GM23338 (cell line): Measurements from ENCODE around the gene ULK4. TPM values are rescaled to one million over a fixed set of nuclear protein-coding genes. Genes with fewer than 3 reads are reported as not detected.

Experiments used
- ATAC-seq: fragments of 200-7000 bp; cut with Tn5 transposase; 3 replicates; pipeline ENCODE4 v1.9.1; 2020
- DNase-seq: peaks from one replicate; pipeline ENCODE4 v3.0.0-alpha.2; 2015; ENCODE audit warnings: low spot score
- H2AFZ ChIP-seq: fragments of 200-600 bp; sonication (generic); 2 replicates; pipeline ENCODE4 v1.8.0; 2016; ENCODE audit warnings: antibody characterized with exemption, mild to moderate bottlenecking, moderate library complexity
- H3F3A ChIP-seq: fragments of 200-600 bp; sonication (generic); replicated peaks from 2 replicates; pipeline ENCODE4 v1.8.0; 2017; ENCODE audit warnings: antibody characterized with exemption, mixed run types, low read depth
- H3K27ac ChIP-seq: fragments of 200-600 bp; sonication (generic); 2 replicates; pipeline ENCODE4 v1.6.1; 2016; ENCODE audit warnings: low read depth
- H3K27me3 ChIP-seq: fragments of 200-600 bp; sonication (generic); 2 replicates; pipeline ENCODE4 v1.8.0; 2016; ENCODE audit warnings: mild to moderate bottlenecking, mixed run types, moderate library complexity; ENCODE audit not compliant: insufficient read depth
- H3K36me3 ChIP-seq: fragments of 200-600 bp; sonication (generic); 2 replicates; pipeline ENCODE4 v1.8.0; 2016; ENCODE audit warnings: mild to moderate bottlenecking; ENCODE audit not compliant: insufficient read depth
- H3K4me1 ChIP-seq: fragments of 200-600 bp; sonication (generic); 2 replicates; pipeline ENCODE4 v1.8.0; 2016; ENCODE audit warnings: mild to moderate bottlenecking, moderate library complexity; ENCODE audit not compliant: insufficient read depth
- H3K4me2 ChIP-seq: fragments of 200-600 bp; sonication (generic); 2 replicates; pipeline ENCODE4 v1.7.1; 2017; ENCODE audit warnings: mixed run types
- H3K4me3 ChIP-seq: fragments of 200-600 bp; sonication (generic); 2 replicates; pipeline ENCODE4 v1.6.1; 2016; ENCODE audit warnings: mixed run types
- H3K79me2 ChIP-seq: fragments of 200-600 bp; sonication (generic); replicated peaks from 2 replicates; pipeline ENCODE4 v1.8.0; 2017; ENCODE audit warnings: mild to moderate bottlenecking; ENCODE audit not compliant: insufficient read depth
- H3K9me2 ChIP-seq: fragments of 200-600 bp; sonication (generic); 2 replicates; pipeline ENCODE4 v1.8.0; 2017; ENCODE audit not compliant: insufficient read depth
- H4K20me1 ChIP-seq: fragments of 200-600 bp; sonication (generic); replicated peaks from 2 replicates; pipeline ENCODE4 v1.8.0; 2017; ENCODE audit warnings: mild to moderate bottlenecking; ENCODE audit not compliant: insufficient read depth
- H3K27ac Mint-ChIP-seq: 2 replicates; pipeline ENCODE4 v1.8.0; 2020; ENCODE audit warnings: inconsistent platforms, mild to moderate bottlenecking, moderate library complexity, mixed read lengths
- H3K27me3 Mint-ChIP-seq: 3 replicates; pipeline ENCODE4 v1.8.0; 2022; ENCODE audit warnings: low read depth, mild to moderate bottlenecking, moderate library complexity, mixed read lengths, inconsistent platforms; ENCODE audit not compliant: insufficient read depth, poor library complexity
- H3K36me3 Mint-ChIP-seq: 3 replicates; pipeline ENCODE4 v1.8.0; 2021; ENCODE audit warnings: low read depth, mild to moderate bottlenecking, inconsistent platforms, moderate library complexity, mixed read lengths
- H3K4me1 Mint-ChIP-seq: 3 replicates; pipeline ENCODE4 v1.8.0; 2020; ENCODE audit warnings: mild to moderate bottlenecking, inconsistent platforms, mixed read lengths
- H3K4me3 Mint-ChIP-seq: 3 replicates; pipeline ENCODE4 v1.8.0; 2021; ENCODE audit warnings: moderate library complexity, mild to moderate bottlenecking, inconsistent platforms, mixed read lengths
- H3K9me3 Mint-ChIP-seq: 3 replicates; pipeline ENCODE4 v1.8.0; 2020; ENCODE audit warnings: moderate library complexity, mild to moderate bottlenecking, inconsistent platforms, mixed read lengths
- CREB1 ChIP-seq: fragments of 250-450 bp; sonication (Bioruptor Pico); IDR thresholded peaks from 2 replicates; pipeline ENCODE4 v1.5.0; 2020; ENCODE audit warnings: low read depth, mild to moderate bottlenecking, moderate library complexity
- CTCF ChIP-seq, 2 experiments: fragments of 200-600 bp in 1 of 2; sonication (generic) in 1 of 2; conservative IDR thresholded peaks; 2 replicates each; pipeline versions ENCODE4 v1.5.1 to v1.6.1; 2016 to 2017; ENCODE audit warnings: antibody characterized with exemption in 2 of 2, low read depth in 2 of 2, mild to moderate bottlenecking in 2 of 2, moderate library complexity in 1 of 2
- EZH2 ChIP-seq: fragments of 200-600 bp; sonication (generic); IDR thresholded peaks from one replicate; pipeline ENCODE4 v1.8.0; 2017; ENCODE audit warnings: antibody characterized with exemption, mild to moderate bottlenecking, low read depth; ENCODE audit not compliant: unreplicated experiment
- EZH2phosphoT487 ChIP-seq: fragments of 200-600 bp; sonication (generic); IDR thresholded peaks from one replicate; pipeline ENCODE4 v1.8.1; 2018; ENCODE audit warnings: antibody characterized with exemption; ENCODE audit not compliant: unreplicated experiment
- NANOG ChIP-seq: IDR thresholded peaks from 2 replicates; pipeline ENCODE4 v1.6.1; 2016; ENCODE audit warnings: antibody characterized with exemption, borderline replicate concordance
- POLR2AphosphoS5 ChIP-seq: IDR thresholded peaks from 2 replicates; pipeline ENCODE4 v1.6.1; 2016; ENCODE audit warnings: antibody characterized with exemption, low read depth
- REST ChIP-seq: IDR thresholded peaks from one replicate; pipeline ENCODE4 v1.6.1; 2018; ENCODE audit warnings: antibody characterized with exemption; ENCODE audit not compliant: unreplicated experiment
- STAT1 ChIP-seq: IDR thresholded peaks from one replicate; pipeline ENCODE4 v1.6.1; 2016; ENCODE audit warnings: antibody characterized with exemption; ENCODE audit not compliant: unreplicated experiment
- ZNF114 ChIP-seq: fragments of 250-450 bp; sonication (Bioruptor Pico); IDR thresholded peaks from 2 replicates; pipeline ENCODE4 v1.5.0; 2020; ENCODE audit warnings: mild to moderate bottlenecking, moderate library complexity
- ZNF331 ChIP-seq: fragments of 250-450 bp; sonication (Bioruptor Pico); IDR thresholded peaks from 2 replicates; pipeline ENCODE4 v1.5.0; 2020; ENCODE audit warnings: low read depth, mild to moderate bottlenecking, moderate library complexity
- polyA plus RNA-seq: library from polyadenylated mRNA; unstranded; fragments of >200 nt; fragmentation: Nextera tagmentation; extraction: Ambion mirVana; gene quantifications from 2 replicates; pipeline ENCODE4 v1.2.1, GENCODE V29; 2016
- total RNA-seq: library from RNA; depleted of rRNA; stranded (reverse); fragments of >200 nt; shearing (Covaris generic); gene quantifications from 2 replicates; pipeline ENCODE4 v1.2.3, GENCODE V29; 2014

Gene ULK4
- total and polyA plus RNA-seq, 2 experiments from 2014 or later: 20.8 to 41.4 TPM

- TF ChIP-seq REST (no peak), POLR2AphosphoS5 (no peak), CTCF (conservative IDR thresholded peaks at IDR 0.05; ENCODE audit: low read depth in 2 of 2) (no peak), EZH2phosphoT487 (no peak), ZNF331 (CRISPR knock-in tag) (no peak)
Observed at GRCh38 chr3:41507336-41508062, 454.4 kb downstream of the ULK4 start (continued).

GRCh38 chr3:41503998-41504623 is 457.8 kb downstream of the ULK4 start:
- DNase-seq: no peak
- H3K4me2 ChIP-seq: no peak overlapping the region
- Mint-ChIP-seq H3K27ac (no peak overlapping the region; the same call in 1 of the 2 replicates), H3K4me3 (no peak overlapping the region), H3K4me1 (peaks cover 4% of the 10 kb centered on the region; the same call in 1 of the 3 replicates), H3K27me3 (no peaks in the 10 kb centered on the region), H3K9me3 (peaks cover 4% of the 10 kb centered on the region; the same call in 2 of the 3 replicates), H3K36me3 (peaks cover 5% of the 10 kb centered on the region; the same call in 2 of the 3 replicates)
- H3K4me1 ChIP-seq: no peaks in the 10 kb centered on the region
- H2AFZ ChIP-seq: no peak overlapping the region
- no peaks in the 10 kb centered on the region for H3F3A ChIP-seq
- H3K9me2 ChIP-seq: 0 out of 2 replicates have a peak, but pooled peaks cover 4% of the 10 kb centered on the region
- H3K79me2 ChIP-seq: no peaks in the 10 kb centered on the region
- H3K27ac ChIP-seq: no peak overlapping the region
- no peaks in the 10 kb centered on the region for H4K20me1 ChIP-seq
- no peaks in the 10 kb centered on the region for H3K27me3 ChIP-seq
- no peaks in the 10 kb centered on the region for H3K36me3 ChIP-seq
- ATAC-seq: no peak
- H3K4me3 ChIP-seq: no peak overlapping the region
- TF ChIP-seq STAT1 (no peak), ZNF331 (CRISPR knock-in tag) (no peak), EZH2 (no peak), REST (no peak), CREB1 (CRISPR knock-in tag) (no peak), EZH2phosphoT487 (no peak), NANOG (no peak), ZNF114 (CRISPR knock-in tag) (no peak), POLR2AphosphoS5 (no peak)
